ENCODE data around the gene C1orf210. TPM values are rescaled to one million over a fixed set of nuclear protein-coding genes. Genes with fewer than 3 reads are reported as not detected.

The C1orf210 gene
- total and polyA plus RNA-seq, 2 of the 4 experiments (the other 2 are of a cell fraction), result not detected

DNA sequence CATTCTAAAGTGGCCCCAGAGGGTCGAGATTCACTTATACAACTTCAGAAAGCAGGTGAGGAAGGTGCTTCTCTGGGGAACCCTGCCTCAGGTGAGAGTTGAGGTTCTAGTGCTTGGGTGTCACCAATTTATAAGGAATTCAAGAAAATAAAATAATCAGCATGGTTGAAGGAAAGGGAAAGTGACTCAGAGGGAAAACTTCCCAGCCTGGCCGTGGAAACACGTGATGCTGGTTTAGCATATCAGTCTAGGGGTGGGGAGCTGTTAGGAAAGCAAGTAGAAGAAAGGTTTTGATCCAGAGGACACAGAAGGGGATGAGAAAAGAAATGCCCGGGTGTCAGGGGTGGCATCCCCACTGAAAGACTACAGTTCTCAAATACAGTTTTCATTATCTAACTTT, 53.3 kb downstream of the C1orf210 start:
- no peaks in the 10 kb centered on the region for H3K9me3 ChIP-seq (ENCODE audit: control insufficient read depth, insufficient read depth, low read length)
- peak overlapping the region; percentile 94 for H4K91ac ChIP-seq (ENCODE audit: insufficient read depth, low read depth, low read length)
- peaks cover 7% of the 10 kb centered on the region for H3K9me1 ChIP-seq (ENCODE audit: insufficient read depth, low read length)
- H4K5ac ChIP-seq (ENCODE audit: low read depth, low read length), result peak overlapping the region; percentile 94
- ChIA-PET CTCF (no interaction called here), POLR2A (ENCODE audit: unreplicated experiment) (interaction anchor here (0.6 to 1.0 kb wide), 2 partner anchors 8 to 25 kb away, joined by 3 read pairs; no protein-coding TSS in a partner anchor)
- ATAC-seq (ENCODE audit: low read depth) (peak; percentile 79), DNase-seq (peak; percentile 80)
- peak overlapping the region; percentile 96 for H2BK120ac ChIP-seq (ENCODE audit: low read depth, low read length)
- peak overlapping the region; percentile 88 for H2AK9ac ChIP-seq (replicated peaks; ENCODE audit: low read depth, low read length, poor library complexity)
- intact Hi-C loops (cut with micrococcal nuclease), result no loop called here
- 0 out of 4 replicates have a peak, but pooled peaks cover 0 to 5% of the 10 kb centered on the region in 2 experiments for H3K79me1 ChIP-seq (ENCODE audit: low read depth in 1 of 2, low read length in 2 of 2)
- H3K27ac ChIP-seq (ENCODE audit: insufficient read depth, low read length), result peak overlapping the region; percentile 90; the same call in 1 of the 2 replicates
- peak overlapping the region; percentile 51; the same call in 1 of the 2 replicates for H3K56ac ChIP-seq (ENCODE audit: extremely low read depth, insufficient read depth, low read length)
- in situ Hi-C loops (cut with MboI; ENCODE audit: low sequenced_read_pairs), result loop anchor here (10.0 kb wide), 1 partner anchor 123 kb away; the partner anchor contains the start of gene CDC20
- H4K20me1 ChIP-seq (ENCODE audit: insufficient read depth, low read length), result no peaks in the 10 kb centered on the region
- H2AFZ ChIP-seq (replicated peaks; ENCODE audit: low read length, poor library complexity), result peak overlapping the region; percentile 76
- peak overlapping the region; percentile 51 for H3K4me2 ChIP-seq (ENCODE audit: low read depth, low read length)
- peak overlapping the region; percentile 95; the same call in 2 of the 3 replicates for H2BK15ac ChIP-seq (ENCODE audit: low read depth, low read length)
- no TSS peak for BruUV-seq (replicated peaks)
- H3K9ac ChIP-seq (ENCODE audit: low read depth, low read length), result peak overlapping the region; percentile 47
- peaks cover 26% of the 10 kb centered on the region for H3K4me1 ChIP-seq (ENCODE audit: control insufficient read depth, insufficient read depth, low read length)
- peak overlapping the region; percentile 92 for H3K14ac ChIP-seq (replicated peaks; ENCODE audit: low read depth, low read length)
- H4K8ac ChIP-seq (ENCODE audit: low read depth in 2 of 2, low read length in 2 of 2), result peak overlapping the region; percentile 53 to 94
- peak overlapping the region; percentile 82 for H2BK5ac ChIP-seq (ENCODE audit: low read depth, low read length, poor library complexity, severe bottlenecking)
- peak overlapping the region; percentile 99 for H2BK20ac ChIP-seq (ENCODE audit: low read depth, low read length)
- H3K4me3 ChIP-seq (ENCODE audit: insufficient read depth, low read depth, low read length), result no peak overlapping the region
- WGBS, 2 experiments (ENCODE audit: extremely low coverage in 2 of 2, insufficient read length in 1 of 2), result 0% methylated on average over 2 of the region's 4 CpGs; no CpG with 5 or more reads in 1 of the 2 experiments
- TF ChIP-seq, protein P1, sequence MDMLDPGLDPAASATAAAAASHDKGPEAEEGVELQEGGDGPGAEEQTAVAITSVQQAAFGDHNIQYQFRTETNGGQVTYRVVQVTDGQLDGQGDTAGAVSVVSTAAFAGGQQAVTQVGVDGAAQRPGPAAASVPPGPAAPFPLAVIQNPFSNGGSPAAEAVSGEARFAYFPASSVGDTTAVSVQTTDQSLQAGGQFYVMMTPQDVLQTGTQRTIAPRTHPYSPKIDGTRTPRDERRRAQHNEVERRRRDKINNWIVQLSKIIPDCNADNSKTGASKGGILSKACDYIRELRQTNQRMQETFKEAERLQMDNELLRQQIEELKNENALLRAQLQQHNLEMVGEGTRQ (IDR thresholded peaks at IDR 0.05; ENCODE audit: low read depth, low read length), result peak; percentile 94
- TF ChIP-seq RCOR1 (IDR thresholded peaks at IDR 0.05; ENCODE audit: insufficient replicate concordance, low read length) (no peak), MAFK (IDR thresholded peaks at IDR 0.05; ENCODE audit: low read depth, low read length) (no peak), FOS (IDR thresholded peaks at IDR 0.05; ENCODE audit: low read depth, low read length) (peak; percentile 20; the same call in 1 of the 2 replicates), RFX5 (IDR thresholded peaks at IDR 0.05; ENCODE audit: low read depth, low read length) (peak; percentile 89), POLR2A (IDR thresholded peaks at IDR 0.05; ENCODE audit: low read depth, low read length) (no peak), SMC3 (IDR thresholded peaks at IDR 0.05; ENCODE audit: low read depth, low read length) (no peak), MAZ (IDR thresholded peaks at IDR 0.05; ENCODE audit: borderline replicate concordance, low read depth, low read length) (no peak), BHLHE40 (IDR thresholded peaks at IDR 0.05; ENCODE audit: low read depth, low read length) (peak; percentile 77), RAD21 (IDR thresholded peaks at IDR 0.05; ENCODE audit: low read length) (no peak), MXI1 (IDR thresholded peaks at IDR 0.05; ENCODE audit: borderline replicate concordance, low read depth, low read length) (no peak)
- TF ChIP-seq, protein P2, sequence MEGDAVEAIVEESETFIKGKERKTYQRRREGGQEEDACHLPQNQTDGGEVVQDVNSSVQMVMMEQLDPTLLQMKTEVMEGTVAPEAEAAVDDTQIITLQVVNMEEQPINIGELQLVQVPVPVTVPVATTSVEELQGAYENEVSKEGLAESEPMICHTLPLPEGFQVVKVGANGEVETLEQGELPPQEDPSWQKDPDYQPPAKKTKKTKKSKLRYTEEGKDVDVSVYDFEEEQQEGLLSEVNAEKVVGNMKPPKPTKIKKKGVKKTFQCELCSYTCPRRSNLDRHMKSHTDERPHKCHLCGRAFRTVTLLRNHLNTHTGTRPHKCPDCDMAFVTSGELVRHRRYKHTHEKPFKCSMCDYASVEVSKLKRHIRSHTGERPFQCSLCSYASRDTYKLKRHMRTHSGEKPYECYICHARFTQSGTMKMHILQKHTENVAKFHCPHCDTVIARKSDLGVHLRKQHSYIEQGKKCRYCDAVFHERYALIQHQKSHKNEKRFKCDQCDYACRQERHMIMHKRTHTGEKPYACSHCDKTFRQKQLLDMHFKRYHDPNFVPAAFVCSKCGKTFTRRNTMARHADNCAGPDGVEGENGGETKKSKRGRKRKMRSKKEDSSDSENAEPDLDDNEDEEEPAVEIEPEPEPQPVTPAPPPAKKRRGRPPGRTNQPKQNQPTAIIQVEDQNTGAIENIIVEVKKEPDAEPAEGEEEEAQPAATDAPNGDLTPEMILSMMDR (conservative IDR thresholded peaks at IDR 0.05; ENCODE audit: low read depth, low read length), result no peak
- H3K23ac ChIP-seq (ENCODE audit: low read depth, low read length), result peak overlapping the region; percentile 72
- dilution Hi-C loops (cut with HindIII; ENCODE audit: low sequenced_read_pairs, unreplicated experiment), result no loop called here
- no peaks in the 10 kb centered on the region for H3K36me3 ChIP-seq (ENCODE audit: control insufficient read depth, insufficient read depth, low read length)
- peak overlapping the region; percentile 89 for H2AK5ac ChIP-seq (ENCODE audit: low read depth, low read length)
- no peaks in the 10 kb centered on the region for H3K27me3 ChIP-seq (ENCODE audit: control insufficient read depth, insufficient read depth, low read length)
- peak overlapping the region; percentile 90 for H3K4ac ChIP-seq (ENCODE audit: low read depth, low read length)
- H3K18ac ChIP-seq (ENCODE audit: low read depth, low read length), result peak overlapping the region; percentile 91
